NB4 (cell line): Measurements from ENCODE around the gene KCTD7.

Experiments
- DNase-seq: peaks from one replicate; pipeline ENCODE4 v3.0.0; 2010; ENCODE audit warnings: low read depth
- H3K4me3 ChIP-seq: one replicate; pipeline ENCODE4 v1.5.1; 2011; ENCODE audit warnings: mild to moderate bottlenecking, low read depth, low read length, moderate library complexity
- CTCF ChIP-seq: IDR thresholded peaks from one replicate; pipeline ENCODE4 v1.5.1; 2012; ENCODE audit warnings: low read depth, low read length
- MAX ChIP-seq: IDR thresholded peaks from 2 replicates; pipeline ENCODE4 v1.6.1; 2011; ENCODE audit warnings: low read depth, low read length
- MYC ChIP-seq: IDR thresholded peaks from 2 replicates; pipeline ENCODE4 v1.6.1; 2011; ENCODE audit warnings: low read depth, low read length
- POLR2A ChIP-seq: IDR thresholded peaks from 2 replicates; pipeline ENCODE4 v1.6.1; 2011; ENCODE audit warnings: mild to moderate bottlenecking; ENCODE audit not compliant: insufficient read length; ENCODE audit errors: extremely low read depth

KCTD7 gene

GRCh38 chr7:66657798-66658197, 29.1 kb downstream of the KCTD7 start:
- DNase-seq, result no peak
- TF ChIP-seq MAX (no peak), MYC (no peak), POLR2A (no peak), CTCF (no peak)
- H3K4me3 ChIP-seq, result no peak overlapping the region

- DNase-seq, result no peak
- TF ChIP-seq MYC (no peak), MAX (0 out of 2 replicates have a peak, but pooled peaks have one; percentile 10), CTCF (no peak)
- no peak overlapping the region for H3K4me3 ChIP-seq
These were observed 34.1 kb downstream of the KCTD7 start for GRCh38 chr7:66662646-66663264.

GRCh38 chr7:66664590-66665293, 36.1 kb downstream of the KCTD7 start:
- H3K4me3 ChIP-seq, result no peak overlapping the region
- TF ChIP-seq MYC, result no peak
- no peak for TF ChIP-seq CTCF
- no peak for TF ChIP-seq MAX
- TF ChIP-seq POLR2A, result no peak
- DNase-seq, result no peak

- TF ChIP-seq MAX (no peak), POLR2A (no peak), CTCF (no peak), MYC (no peak)
- DNase-seq, result no peak
- H3K4me3 ChIP-seq, result no peak overlapping the region
These were observed 37.8 kb downstream of the KCTD7 start for GRCh38 chr7:66666313-66666952.

- no peak for DNase-seq
- TF ChIP-seq POLR2A (no peak), CTCF (no peak), MAX (no peak), MYC (no peak)
- no peak overlapping the region for H3K4me3 ChIP-seq
These were observed 38.5 kb downstream of the KCTD7 start for GRCh38 chr7:66667023-66667728.
